Measurements from ENCODE around the gene MR1.

MR1 gene

GRCh38 chr1:181010789-181011188, 23.0 kb upstream of the MR1 start:
- TF ChIP-seq CTCF (IDR thresholded peaks at IDR 0.05): no peak
- Histone ChIP-seq H3K27ac (peak overlapping the region in 1 of 2 donors; percentile 45), H3K4me3 (no peak overlapping the region)
- no peak for DNase-seq (ENCODE audit: low spot score)

- no peak for DNase-seq (ENCODE audit: low spot score)
- H3K27ac ChIP-seq: peak overlapping the region in 1 of 2 donors; percentile 27
- no peak for TF ChIP-seq CTCF (IDR thresholded peaks at IDR 0.05)
Observed at GRCh38 chr1:181011301-181012202, 22.2 kb upstream of the MR1 start.

GRCh38 chr1:181012203-181012745, 21.5 kb upstream of the MR1 start:
- no peak for TF ChIP-seq CTCF (IDR thresholded peaks at IDR 0.05)
- H3K27ac ChIP-seq: no peak overlapping the region
- no peak for DNase-seq (ENCODE audit: low spot score)
- no peak overlapping the region for H3K4me3 ChIP-seq

More at GRCh38 chr1:181011301-181012202, 22.2 kb upstream of the MR1 start:
- H3K4me3 ChIP-seq: no peak overlapping the region

- Histone ChIP-seq H3K27ac (no peak overlapping the region), H3K4me3 (no peak overlapping the region)
- no peak for TF ChIP-seq CTCF (IDR thresholded peaks at IDR 0.05)
- DNase-seq (ENCODE audit: low spot score): no peak
Observed at GRCh38 chr1:181013144-181013543, 20.6 kb upstream of the MR1 start.

GRCh38 chr1:181014477-181015250, 19.1 kb upstream of the MR1 start:
- no peak overlapping the region for H3K4me3 ChIP-seq
- no peak overlapping the region for H3K27ac ChIP-seq
- no peak for TF ChIP-seq CTCF (IDR thresholded peaks at IDR 0.05)
- DNase-seq (ENCODE audit: low spot score): no peak

- H3K27ac ChIP-seq: no peak overlapping the region
Observed at GRCh38 chr1:181015251-181015615, 18.6 kb upstream of the MR1 start.

More at GRCh38 chr1:181015251-181015615, 18.6 kb upstream of the MR1 start:
- DNase-seq (ENCODE audit: low spot score): no peak
- no peak for TF ChIP-seq CTCF (IDR thresholded peaks at IDR 0.05)
- no peak overlapping the region for H3K4me3 ChIP-seq

Data from coronary artery (tissue), 2 donors.